Right atrium auricular region (tissue), 2 donors: ENCODE data around the gene CEND1. TPM values are rescaled to one million over a fixed set of nuclear protein-coding genes. Genes with fewer than 3 reads are reported as not detected.
A peak's percentile ranks its signal among the peaks of the same experiment; 100 is the strongest.

ENCODE experiments used
- DNase-seq: peaks from one replicate; pipeline ENCODE4 v3.0.0-alpha.2; 2019; ENCODE audit warnings: low spot score
- H3K27ac ChIP-seq, 2 donors: fragments of 200-600 bp; sonication (generic); 1 replicate in 1 of 2; 2 replicates in 1 of 2; pipeline ENCODE4 v1.5.1; 2016 to 2019
- H3K27me3 ChIP-seq, 2 donors: fragments of 200-600 bp; sonication (generic); one replicate each; pipeline versions ENCODE4 v1.5.1 to v1.6.0; 2017 to 2019
- H3K36me3 ChIP-seq: fragments of 200-600 bp; sonication (generic); one replicate; pipeline ENCODE4 v1.5.1; 2016
- H3K4me1 ChIP-seq, 2 donors: fragments of 200-600 bp; sonication (generic); one replicate each; pipeline versions ENCODE4 v1.5.1 to v1.6.0; 2017 to 2019
- H3K4me3 ChIP-seq, 2 donors: fragments of 200-600 bp; sonication (generic); 1 replicate in 1 of 2; 2 replicates in 1 of 2; pipeline ENCODE4 v1.5.1; 2017 to 2019; ENCODE audit warnings: mild to moderate bottlenecking in 1 of 2, moderate library complexity in 1 of 2
- H3K9me3 ChIP-seq, 2 donors: fragments of 200-600 bp; sonication (generic); one replicate each; pipeline ENCODE4 v1.5.1; 2019
- total RNA-seq, 2 donors: library from RNA; depleted of rRNA; stranded (reverse); fragments of >200 nt; gene quantifications; one replicate each; pipeline ENCODE4 v1.1.0, GENCODE V29; 2016
- TF ChIP-seq, protein P1 (sequence below), 2 donors: fragments of 200-600 bp; sonication (generic); IDR thresholded peaks; one replicate each; pipeline ENCODE4 v1.5.1; 2019; ENCODE audit warnings: antibody characterized with exemption in 2 of 2

Gene CEND1
- total RNA-seq, 2 donors from 2014 or later = 1.1 TPM; not detected in 1

DNA sequence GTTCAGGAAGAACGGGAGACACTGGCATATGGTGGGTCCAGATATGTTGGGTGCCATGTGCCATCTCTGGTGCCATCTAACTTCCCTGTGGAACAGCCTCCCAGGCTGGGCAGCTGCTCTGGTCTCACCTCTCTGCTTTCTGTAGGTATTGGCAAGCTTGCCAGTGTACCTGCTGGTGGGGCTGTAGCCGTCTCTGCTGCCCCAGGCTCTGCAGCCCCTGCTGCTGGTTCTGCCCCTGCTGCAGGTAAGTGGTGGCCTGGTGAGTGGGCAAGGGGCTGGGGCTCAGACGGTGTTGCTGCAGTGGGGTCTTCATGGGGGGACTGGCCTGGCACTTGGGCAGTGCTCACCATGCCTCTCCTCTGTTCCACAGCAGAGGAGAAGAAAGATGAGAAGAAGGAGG is 22.5 kb upstream of the CEND1 start:
- H3K27me3 ChIP-seq = no peaks in the 10 kb centered on the region
- peaks cover 0 to 32% of the 10 kb centered on the region in 2 donors for H3K4me1 ChIP-seq
- no peaks in the 10 kb centered on the region for H3K9me3 ChIP-seq
- DNase-seq = no peak
- no peak overlapping the region for H3K4me3 ChIP-seq
- TF ChIP-seq, protein P1, sequence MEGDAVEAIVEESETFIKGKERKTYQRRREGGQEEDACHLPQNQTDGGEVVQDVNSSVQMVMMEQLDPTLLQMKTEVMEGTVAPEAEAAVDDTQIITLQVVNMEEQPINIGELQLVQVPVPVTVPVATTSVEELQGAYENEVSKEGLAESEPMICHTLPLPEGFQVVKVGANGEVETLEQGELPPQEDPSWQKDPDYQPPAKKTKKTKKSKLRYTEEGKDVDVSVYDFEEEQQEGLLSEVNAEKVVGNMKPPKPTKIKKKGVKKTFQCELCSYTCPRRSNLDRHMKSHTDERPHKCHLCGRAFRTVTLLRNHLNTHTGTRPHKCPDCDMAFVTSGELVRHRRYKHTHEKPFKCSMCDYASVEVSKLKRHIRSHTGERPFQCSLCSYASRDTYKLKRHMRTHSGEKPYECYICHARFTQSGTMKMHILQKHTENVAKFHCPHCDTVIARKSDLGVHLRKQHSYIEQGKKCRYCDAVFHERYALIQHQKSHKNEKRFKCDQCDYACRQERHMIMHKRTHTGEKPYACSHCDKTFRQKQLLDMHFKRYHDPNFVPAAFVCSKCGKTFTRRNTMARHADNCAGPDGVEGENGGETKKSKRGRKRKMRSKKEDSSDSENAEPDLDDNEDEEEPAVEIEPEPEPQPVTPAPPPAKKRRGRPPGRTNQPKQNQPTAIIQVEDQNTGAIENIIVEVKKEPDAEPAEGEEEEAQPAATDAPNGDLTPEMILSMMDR (IDR thresholded peaks at IDR 0.05) = no peak
- peaks cover 30% of the 10 kb centered on the region for H3K36me3 ChIP-seq
- no peak overlapping the region for H3K27ac ChIP-seq

DNA sequence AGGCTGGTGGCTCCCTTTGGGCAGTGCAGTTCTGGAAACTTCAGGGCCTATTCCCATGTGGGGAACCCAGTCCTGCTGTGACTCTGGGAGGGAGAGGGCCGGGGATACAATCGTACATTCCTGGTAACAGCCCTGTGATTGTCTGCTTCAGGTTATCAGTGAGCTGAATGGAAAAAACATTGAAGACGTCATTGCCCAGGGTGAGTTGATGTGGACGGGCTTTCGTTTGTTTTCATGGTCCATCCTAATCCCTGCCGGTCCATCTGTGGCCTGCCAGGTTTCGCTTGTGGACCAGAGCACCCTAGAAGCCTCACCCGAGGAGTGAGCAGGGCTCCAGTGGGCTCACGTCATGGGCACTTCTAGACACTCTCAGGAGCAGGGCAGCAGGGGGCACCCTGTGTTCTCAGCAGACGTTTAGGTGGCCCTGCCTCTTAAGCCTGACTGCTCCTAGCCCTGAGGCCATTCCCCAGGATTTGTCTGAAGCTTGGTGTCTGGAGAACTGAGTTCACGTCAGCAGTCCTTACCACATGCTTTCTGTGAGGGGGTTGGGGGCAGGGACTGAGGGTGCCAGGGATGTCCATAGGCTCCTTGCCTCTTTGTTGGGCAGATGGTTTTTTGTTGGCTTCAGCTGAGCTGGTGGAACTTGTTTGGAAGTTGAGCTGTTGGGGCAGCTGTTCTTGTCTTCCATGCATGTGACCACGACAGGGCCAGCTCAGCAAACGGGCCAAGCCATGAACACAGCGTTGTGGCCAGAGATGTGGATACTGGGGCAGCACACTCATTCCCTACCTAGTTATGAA is 21.8 kb upstream of the CEND1 start:
- Histone ChIP-seq H3K36me3 (peaks cover 30% of the 10 kb centered on the region), H3K4me3 (no peak overlapping the region), H3K27ac (no peak overlapping the region), H3K4me1 (peaks cover 0 to 32% of the 10 kb centered on the region in 2 donors), H3K27me3 (no peaks in the 10 kb centered on the region), H3K9me3 (no peaks in the 10 kb centered on the region)
- DNase-seq = no peak
- TF ChIP-seq, protein P1 (IDR thresholded peaks at IDR 0.05) = no peak

DNA sequence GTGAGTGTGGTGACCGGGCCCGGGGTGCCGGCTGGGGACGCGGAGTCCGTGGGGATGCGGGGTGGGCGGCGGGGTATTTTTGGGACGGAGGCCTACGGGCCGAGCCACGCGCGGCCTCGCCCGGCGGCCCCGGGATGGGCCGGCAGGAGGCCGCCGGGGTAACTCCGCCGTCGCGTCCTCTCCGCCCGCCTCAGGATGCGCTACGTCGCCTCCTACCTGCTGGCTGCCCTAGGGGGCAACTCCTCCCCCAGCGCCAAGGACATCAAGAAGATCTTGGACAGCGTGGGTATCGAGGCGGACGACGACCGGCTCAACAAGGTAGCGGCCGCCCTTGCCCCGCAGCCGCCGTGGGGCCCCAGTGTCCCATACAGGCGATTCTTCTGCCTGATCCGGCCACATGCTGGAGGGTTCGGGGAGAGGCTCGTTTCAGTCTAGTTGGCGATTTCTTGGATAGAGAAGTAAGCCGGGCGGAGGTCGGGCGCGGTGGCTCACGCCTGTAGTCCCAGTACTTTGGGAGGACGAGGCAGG is 20.2 kb upstream of the CEND1 start:
- peaks cover 30% of the 10 kb centered on the region for H3K36me3 ChIP-seq
- peak overlapping the region; percentile 93 to 99 for H3K4me3 ChIP-seq
- H3K9me3 ChIP-seq = no peaks in the 10 kb centered on the region
- DNase-seq = no peak
- H3K27me3 ChIP-seq = no peaks in the 10 kb centered on the region
- peaks cover 0 to 39% of the 10 kb centered on the region in 2 donors for H3K4me1 ChIP-seq
- peak overlapping the region; percentile 97 to 99 for H3K27ac ChIP-seq
- TF ChIP-seq, protein P1 (IDR thresholded peaks at IDR 0.05) = no peak

DNA sequence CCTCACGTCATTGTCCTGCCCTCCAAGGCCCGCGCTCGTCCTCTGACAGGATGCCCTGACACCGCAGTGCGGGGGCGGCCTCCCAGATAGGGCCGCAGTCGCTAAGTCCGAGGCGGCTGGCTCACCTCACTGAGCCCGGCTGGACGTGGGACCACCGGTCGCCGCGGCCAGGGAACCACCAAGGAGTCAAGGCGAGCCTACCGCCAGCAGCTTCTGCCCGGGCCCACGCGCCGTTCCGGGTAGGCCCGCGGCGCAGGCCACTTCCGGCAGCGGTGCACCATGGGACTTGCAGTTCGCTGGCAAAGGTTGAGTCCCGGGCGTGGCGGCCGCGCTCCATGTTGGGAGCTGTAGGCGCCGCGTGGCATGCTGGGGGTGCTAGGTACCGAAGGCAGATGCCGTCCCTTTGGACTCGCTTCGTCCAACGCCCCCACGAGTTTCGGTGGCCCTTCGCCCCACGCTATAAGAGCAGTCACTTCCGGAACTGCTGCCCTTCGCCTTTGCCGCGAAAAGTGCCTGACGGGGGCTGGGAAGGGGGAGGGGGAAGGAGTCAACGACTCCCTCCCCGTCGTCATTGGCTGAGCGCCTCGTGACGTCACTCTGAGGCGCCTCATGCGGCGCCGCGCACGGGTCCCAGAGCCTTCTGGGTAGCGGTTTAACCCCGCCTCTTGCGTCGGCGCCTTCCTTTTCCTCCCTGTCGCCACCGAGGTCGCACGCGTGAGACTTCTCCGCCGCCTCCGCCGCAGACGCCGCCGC is 19.6 kb upstream of the CEND1 start, which contains the start of gene RPLP2:
Gene RPLP2, plus strand, starts transcription at position 681 of the 753 bp plus-strand sequence. CDS start 268 bp downstream, outside the sequence.
- H3K27me3 ChIP-seq = no peaks in the 10 kb centered on the region
- H3K9me3 ChIP-seq = no peaks in the 10 kb centered on the region
- peak within 1 kb of the TSS; percentile 97 to 99 for H3K27ac ChIP-seq
- H3K36me3 ChIP-seq = peaks cover 30% of the 10 kb centered on the region
- TF ChIP-seq, protein P1 (IDR thresholded peaks at IDR 0.05) = no peak
- peak within 1 kb of the TSS; percentile 93 to 99 for H3K4me3 ChIP-seq
- peaks cover 0 to 45% of the 10 kb centered on the region in 2 donors for H3K4me1 ChIP-seq
- DNase-seq = peak; percentile 99

DNA sequence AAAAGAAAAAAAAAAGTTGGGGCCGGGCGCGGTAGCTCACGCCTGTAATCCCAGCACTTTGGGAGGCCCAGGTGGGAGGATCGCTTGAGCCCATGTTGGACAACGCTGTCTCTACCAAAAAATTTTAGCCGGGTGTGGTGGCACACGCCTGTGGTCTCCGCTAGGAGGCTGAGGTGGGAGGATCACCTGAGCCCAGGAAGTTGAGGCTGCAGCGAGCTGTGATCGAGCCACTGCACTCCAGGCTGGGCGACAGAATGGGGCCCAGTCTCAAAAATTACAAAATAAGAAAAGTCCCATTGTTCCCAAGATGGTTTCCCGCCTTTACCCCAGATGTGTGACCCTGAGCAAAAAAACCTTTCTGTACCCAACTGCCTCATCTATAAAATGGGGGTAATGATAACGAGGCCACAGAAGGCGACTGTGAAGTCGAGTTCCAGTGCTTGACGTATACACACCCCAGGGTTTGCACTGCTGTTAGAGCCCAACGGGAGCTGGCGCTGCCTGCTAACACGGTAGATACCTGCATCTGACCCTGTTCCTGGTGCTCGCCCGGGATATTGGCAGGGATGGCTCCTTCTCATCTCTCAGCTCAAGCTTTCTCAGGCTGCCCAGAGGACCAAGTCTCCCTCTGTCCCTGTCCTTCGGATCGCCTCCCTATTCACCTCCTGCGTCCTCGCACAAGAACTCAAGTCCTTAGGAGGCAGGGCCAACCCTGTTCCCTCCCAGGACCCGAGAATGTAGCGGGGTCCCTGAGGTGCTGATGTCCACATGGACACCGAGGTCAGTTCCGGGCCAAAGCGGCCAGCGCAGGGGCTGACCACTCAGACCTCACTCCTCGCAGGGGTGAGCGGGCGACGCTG is 18.8 kb upstream of the CEND1 start:
- Histone ChIP-seq H3K27me3 (no peaks in the 10 kb centered on the region), H3K4me3 (peak overlapping the region; percentile 93 to 99), H3K27ac (peak overlapping the region; percentile 97 to 99), H3K36me3 (peaks cover 27% of the 10 kb centered on the region), H3K4me1 (peaks cover 0 to 53% of the 10 kb centered on the region in 2 donors), H3K9me3 (no peaks in the 10 kb centered on the region)
- DNase-seq = peak; percentile 93
- TF ChIP-seq, protein P1 (IDR thresholded peaks at IDR 0.05) = no peak
